Coronary artery (tissue), 2 donors: Measurements from ENCODE around the gene RTP3.

Experiments
- DNase-seq: peaks from one replicate; pipeline ENCODE4 v3.0.0-alpha.2; 2017; ENCODE audit warnings: low spot score
- H3K27ac ChIP-seq, 2 donors: fragments of 200-600 bp; sonication (generic); one replicate each; pipeline ENCODE4 v1.5.1; 2016 to 2019
- H3K4me3 ChIP-seq: fragments of 200-600 bp; sonication (generic); 2 replicates; pipeline ENCODE4 v1.5.1; 2016; ENCODE audit warnings: mild to moderate bottlenecking, moderate library complexity
- CTCF ChIP-seq: fragments of 200-600 bp; sonication (generic); IDR thresholded peaks from one replicate; pipeline ENCODE4 v1.5.1; 2019; ENCODE audit warnings: antibody characterized with exemption

Gene RTP3

GRCh38 chr3:46539443-46540005 is 41.7 kb downstream of the RTP3 start:
- DNase-seq: no peak
- TF ChIP-seq CTCF: no peak
- Histone ChIP-seq H3K4me3 (no peak overlapping the region), H3K27ac (no peak overlapping the region)

DNA sequence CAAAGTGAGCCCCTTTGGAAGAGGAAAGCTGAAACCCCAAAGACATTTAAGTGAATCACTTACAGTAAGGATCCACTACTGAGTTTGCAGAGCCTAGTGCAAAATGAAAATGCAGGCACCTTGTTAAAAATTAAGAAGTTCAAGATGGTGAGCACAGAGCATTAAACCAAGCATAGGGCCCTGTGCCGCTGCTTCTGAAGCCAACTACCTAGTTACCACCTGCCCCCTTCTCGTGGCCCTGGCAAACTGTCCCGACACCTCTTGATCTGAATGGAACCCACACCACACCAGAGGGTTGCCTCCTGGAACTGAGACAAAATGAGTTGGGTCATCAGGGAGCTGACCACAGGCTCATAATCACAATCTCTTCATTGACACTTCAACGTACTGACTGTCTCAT is 42.8 kb downstream of the RTP3 start:
- DNase-seq: no peak
- H3K4me3 ChIP-seq: no peak overlapping the region
- no peak overlapping the region for H3K27ac ChIP-seq
- TF ChIP-seq CTCF: no peak

DNA sequence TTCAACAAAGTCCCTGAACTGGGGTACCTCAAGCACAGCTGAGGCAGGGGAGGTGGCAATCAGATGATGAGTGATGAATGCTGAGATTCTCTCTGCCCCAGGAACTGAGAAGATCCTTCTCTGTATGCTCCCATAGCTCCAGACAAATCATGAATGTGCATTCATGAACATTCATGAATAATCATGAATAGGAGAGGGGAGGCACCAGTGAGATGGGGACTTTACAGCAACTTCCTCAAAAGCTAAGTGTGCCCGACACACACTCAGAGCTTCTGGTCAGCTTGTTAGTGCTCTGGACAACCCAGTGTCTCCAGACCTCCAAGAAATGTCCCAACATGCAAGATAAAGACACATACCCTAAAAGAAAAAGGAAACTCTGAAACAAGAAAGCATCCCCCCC is 44.1 kb downstream of the RTP3 start:
- DNase-seq: no peak
- no peak for TF ChIP-seq CTCF
- no peak overlapping the region for H3K4me3 ChIP-seq
- H3K27ac ChIP-seq: no peak overlapping the region

- no peak for DNase-seq
- Histone ChIP-seq H3K4me3 (no peak overlapping the region), H3K27ac (no peak overlapping the region)
- TF ChIP-seq CTCF: no peak
These were observed 44.6 kb downstream of the RTP3 start for GRCh38 chr3:46542344-46542743.

DNA sequence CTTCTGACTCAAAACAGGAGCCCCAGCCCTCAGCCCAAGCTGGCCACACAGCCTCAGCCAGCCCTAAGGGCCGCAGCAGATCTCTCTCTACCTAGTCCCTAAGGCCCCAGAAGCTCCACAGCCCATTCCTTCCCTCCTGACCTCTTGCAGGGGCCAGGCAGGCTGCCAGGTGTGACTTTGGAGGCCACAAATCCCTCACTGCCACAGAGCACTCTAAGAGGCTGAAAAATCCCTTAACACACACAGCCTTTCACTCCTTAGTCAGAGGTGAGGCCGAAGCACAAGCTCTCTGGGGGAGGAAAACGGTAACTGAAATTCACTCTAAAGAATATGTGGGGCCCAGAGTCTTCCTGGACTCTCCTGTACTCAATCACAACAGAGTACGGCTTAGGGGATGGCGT is 45.0 kb downstream of the RTP3 start:
- Histone ChIP-seq H3K27ac (no peak overlapping the region), H3K4me3 (no peak overlapping the region)
- DNase-seq: no peak
- no peak for TF ChIP-seq CTCF

- Histone ChIP-seq H3K4me3 (no peak overlapping the region), H3K27ac (no peak overlapping the region)
- no peak for DNase-seq
- no peak for TF ChIP-seq CTCF
These were observed 47.2 kb downstream of the RTP3 start for GRCh38 chr3:46544771-46545503.
